HTR-8/SVneo (cell line): ENCODE results near the gene ARHGEF33.

ENCODE experiments used
- DNase-seq: peaks from one replicate; pipeline ENCODE4 v3.0.0; 2011; ENCODE audit warnings: low spot score, mixed read lengths; ENCODE audit not compliant: insufficient read length
- FAIRE-seq: peaks from 2 replicates; lab custom pipeline; 2011; peaks lifted over from hg19 to GRCh38; lab: Jason Lieb, UNC

The ARHGEF33 gene

GRCh38 chr2:38948995-38949394, 59.3 kb downstream of the ARHGEF33 start:
- FAIRE-seq = no peak
- DNase-seq = no peak

GRCh38 chr2:38951766-38952165, 62.1 kb downstream of the ARHGEF33 start:
- DNase-seq (no peak), FAIRE-seq (no peak)

GRCh38 chr2:38957972-38958371, 68.3 kb downstream of the ARHGEF33 start:
- DNase-seq = no peak
- FAIRE-seq = no peak

- DNase-seq (no peak), FAIRE-seq (no peak)
Measured at GRCh38 chr2:38959466-38959865, 69.8 kb downstream of the ARHGEF33 start.

- DNase-seq (no peak), FAIRE-seq (no peak)
Measured at GRCh38 chr2:38959938-38960608, 70.4 kb downstream of the ARHGEF33 start.

- no peak for FAIRE-seq
- no peak for DNase-seq
Measured at GRCh38 chr2:38960609-38961320, 71.1 kb downstream of the ARHGEF33 start.

GRCh38 chr2:38966006-38966405, 76.3 kb downstream of the ARHGEF33 start:
- FAIRE-seq = no peak
- no peak for DNase-seq

GRCh38 chr2:38966678-38967077, 77.0 kb downstream of the ARHGEF33 start:
- DNase-seq (no peak), FAIRE-seq (no peak)

- FAIRE-seq (no peak), DNase-seq (no peak)
Measured at GRCh38 chr2:38968021-38968420, 78.3 kb downstream of the ARHGEF33 start.

- DNase-seq = no peak
- no peak for FAIRE-seq
Measured at GRCh38 chr2:38971377-38971776, 81.7 kb downstream of the ARHGEF33 start.

- DNase-seq (no peak), FAIRE-seq (no peak)
Measured at GRCh38 chr2:38973266-38973665, 83.6 kb downstream of the ARHGEF33 start.

GRCh38 chr2:38975042-38975441, 85.4 kb downstream of the ARHGEF33 start:
- no peak for FAIRE-seq
- no peak for DNase-seq

GRCh38 chr2:38977047-38977446, 87.4 kb downstream of the ARHGEF33 start:
- FAIRE-seq (no peak), DNase-seq (no peak)

- no peak for DNase-seq
- FAIRE-seq = no peak
Measured at GRCh38 chr2:38978296-38978903, 88.7 kb downstream of the ARHGEF33 start.

GRCh38 chr2:38978908-38979307, 89.2 kb downstream of the ARHGEF33 start:
- no peak for DNase-seq
- FAIRE-seq = no peak

- no peak for FAIRE-seq
- DNase-seq = no peak
Measured at GRCh38 chr2:38981003-38981669, 91.5 kb downstream of the ARHGEF33 start.

GRCh38 chr2:38981670-38982357, 92.1 kb downstream of the ARHGEF33 start:
- FAIRE-seq = no peak
- no peak for DNase-seq

- DNase-seq = no peak
- no peak for FAIRE-seq
Measured at GRCh38 chr2:38982498-38982897, 92.8 kb downstream of the ARHGEF33 start.

- FAIRE-seq (no peak), DNase-seq (no peak)
Measured at GRCh38 chr2:38988716-38989115, 99.0 kb downstream of the ARHGEF33 start.

- DNase-seq (no peak), FAIRE-seq (no peak)
Measured at GRCh38 chr2:38991899-38992298, 102.2 kb downstream of the ARHGEF33 start.
